ENCODE data around the gene ADIPOR2. TPM values are rescaled to one million over a fixed set of nuclear protein-coding genes. Genes with fewer than 3 reads are reported as not detected.

ADIPOR2 gene
- polyA plus RNA-seq, 3 donors = 3.9 to 14.6 (median 6.2) TPM

DNA sequence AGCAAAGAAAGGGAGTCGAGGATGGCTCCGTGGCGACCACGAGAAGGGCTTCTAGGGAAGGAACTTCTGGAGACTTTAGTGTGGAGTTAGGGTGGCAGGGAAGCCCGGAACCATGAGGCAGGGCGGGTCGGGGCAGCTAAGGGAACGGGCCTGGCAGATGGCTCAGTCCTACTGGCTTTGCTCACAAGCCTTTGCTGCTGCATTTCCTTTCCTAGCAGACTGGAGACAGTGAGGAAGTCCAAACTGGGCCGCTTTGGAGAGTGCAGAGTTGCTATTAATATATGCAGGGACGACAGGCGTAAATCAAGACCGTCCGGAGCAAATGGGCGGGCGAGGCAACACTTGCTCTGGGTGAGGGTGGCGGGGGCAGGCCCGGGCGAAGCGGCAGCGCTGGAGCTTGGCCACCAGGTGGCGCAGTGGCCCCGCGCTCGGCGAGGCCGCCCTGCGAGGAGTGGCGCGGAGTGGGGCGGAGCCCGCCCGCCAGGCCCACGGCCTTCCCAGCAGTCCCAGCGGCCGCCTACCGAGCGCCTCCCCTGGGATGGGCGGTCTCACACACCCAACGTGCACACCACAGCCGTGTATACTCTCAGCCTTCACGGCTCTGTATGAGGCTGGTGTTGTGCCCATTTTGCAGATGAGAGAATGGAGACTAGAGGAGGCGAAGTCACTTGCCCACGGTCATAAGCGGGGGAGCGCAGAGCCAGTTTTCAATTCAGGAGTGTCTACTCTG is 105.1 kb downstream of the ADIPOR2 start:
- H3K27me3 ChIP-seq (ENCODE audit: control insufficient read depth in 2 of 2, insufficient read depth in 2 of 2, low read length in 2 of 2) = no peaks in the 10 kb centered on the region
- H2AFZ ChIP-seq (ENCODE audit: insufficient read depth, low read depth, low read length, poor library complexity, severe bottlenecking) = peak overlapping the region; percentile 90
- no peaks in the 10 kb centered on the region for H4K20me1 ChIP-seq (ENCODE audit: insufficient read depth, low read length)
- intact Hi-C loops (cut with micrococcal nuclease) = loop anchor here (1.0 to 2.0 kb wide), 3 partner anchors 15 to 145 kb away; no protein-coding TSS in a partner anchor
- H3K4me2 ChIP-seq (replicated peaks; ENCODE audit: extremely low read depth, low read length, poor library complexity, severe bottlenecking) = peak overlapping the region; percentile 83
- peak; percentile 88 to 90 (median 89) for DNase-seq
- H3K79me2 ChIP-seq (ENCODE audit: insufficient read depth, low read length) = peaks cover 9% of the 10 kb centered on the region
- peak overlapping the region; percentile 81 to 94 (median 90) for H3K27ac Mint-ChIP-seq
- H3K27me3 Mint-ChIP-seq (ENCODE audit: low read depth in 3 of 3) = no peaks in the 10 kb centered on the region
- peak overlapping the region; percentile 77 to 84 (median 79) for H3K4me3 ChIP-seq (replicated peaks in 1 of 3; ENCODE audit: low read depth in 2 of 3, low read length in 3 of 3)
- TF ChIP-seq, protein P1, sequence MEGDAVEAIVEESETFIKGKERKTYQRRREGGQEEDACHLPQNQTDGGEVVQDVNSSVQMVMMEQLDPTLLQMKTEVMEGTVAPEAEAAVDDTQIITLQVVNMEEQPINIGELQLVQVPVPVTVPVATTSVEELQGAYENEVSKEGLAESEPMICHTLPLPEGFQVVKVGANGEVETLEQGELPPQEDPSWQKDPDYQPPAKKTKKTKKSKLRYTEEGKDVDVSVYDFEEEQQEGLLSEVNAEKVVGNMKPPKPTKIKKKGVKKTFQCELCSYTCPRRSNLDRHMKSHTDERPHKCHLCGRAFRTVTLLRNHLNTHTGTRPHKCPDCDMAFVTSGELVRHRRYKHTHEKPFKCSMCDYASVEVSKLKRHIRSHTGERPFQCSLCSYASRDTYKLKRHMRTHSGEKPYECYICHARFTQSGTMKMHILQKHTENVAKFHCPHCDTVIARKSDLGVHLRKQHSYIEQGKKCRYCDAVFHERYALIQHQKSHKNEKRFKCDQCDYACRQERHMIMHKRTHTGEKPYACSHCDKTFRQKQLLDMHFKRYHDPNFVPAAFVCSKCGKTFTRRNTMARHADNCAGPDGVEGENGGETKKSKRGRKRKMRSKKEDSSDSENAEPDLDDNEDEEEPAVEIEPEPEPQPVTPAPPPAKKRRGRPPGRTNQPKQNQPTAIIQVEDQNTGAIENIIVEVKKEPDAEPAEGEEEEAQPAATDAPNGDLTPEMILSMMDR (IDR thresholded peaks at IDR 0.05) = peak; percentile 93
- H3K4me1 ChIP-seq (ENCODE audit: control insufficient read depth in 1 of 2, insufficient read depth in 2 of 2, low read length in 2 of 2) = peaks cover 20 to 33% of the 10 kb centered on the region in 2 donors
- no peaks in the 10 kb centered on the region for H3K9me3 ChIP-seq (replicated peaks in 1 of 2; ENCODE audit: control insufficient read depth in 1 of 2, insufficient read depth in 1 of 2, low read length in 2 of 2)
- peak overlapping the region; percentile 94 for H3K9ac ChIP-seq (ENCODE audit: insufficient read depth, low read length, poor library complexity, severe bottlenecking)
- H3K27ac ChIP-seq (ENCODE audit: low read depth in 1 of 2, low read length in 2 of 2) = peak overlapping the region; percentile 79 to 95
- H3K9me3 Mint-ChIP-seq = no peaks in the 10 kb centered on the region
- H3K4me1 Mint-ChIP-seq = peaks cover 22% of the 10 kb centered on the region
- peak overlapping the region; percentile 81 to 90 for H3K4me3 Mint-ChIP-seq
- peaks cover 7 to 15% of the 10 kb centered on the region in 2 donors for H3K36me3 Mint-ChIP-seq
- WGBS (ENCODE audit: insufficient coverage) = 3% methylated on average over 37 of the region's 45 CpGs
- H3K36me3 ChIP-seq (replicated peaks in 1 of 2; ENCODE audit: control insufficient read depth in 1 of 2, insufficient read depth in 2 of 2, low read length in 2 of 2) = no peaks in the 10 kb centered on the region

GRCh38 chr12:1796515-1797010 is 105.7 kb downstream of the ADIPOR2 start:
- Histone ChIP-seq H3K9me3 (replicated peaks in 1 of 2; ENCODE audit: control insufficient read depth in 1 of 2, insufficient read depth in 1 of 2, low read length in 2 of 2) (no peaks in the 10 kb centered on the region), H3K36me3 (replicated peaks in 1 of 2; ENCODE audit: control insufficient read depth in 1 of 2, insufficient read depth in 2 of 2, low read length in 2 of 2) (no peaks in the 10 kb centered on the region), H3K4me2 (replicated peaks; ENCODE audit: extremely low read depth, low read length, poor library complexity, severe bottlenecking) (peak overlapping the region; percentile 83), H3K79me2 (ENCODE audit: insufficient read depth, low read length) (peaks cover 9% of the 10 kb centered on the region), H3K4me3 (replicated peaks in 1 of 3; ENCODE audit: low read depth in 2 of 3, low read length in 3 of 3) (peak overlapping the region; percentile 77 to 84 (median 79)), H3K9ac (ENCODE audit: insufficient read depth, low read length, poor library complexity, severe bottlenecking) (peak overlapping the region; percentile 94), H3K4me1 (ENCODE audit: control insufficient read depth in 1 of 2, insufficient read depth in 2 of 2, low read length in 2 of 2) (peaks cover 20 to 33% of the 10 kb centered on the region in 2 donors), H3K27ac (ENCODE audit: low read depth in 1 of 2, low read length in 2 of 2) (peak overlapping the region; percentile 79 to 95), H4K20me1 (ENCODE audit: insufficient read depth, low read length) (no peaks in the 10 kb centered on the region), H3K27me3 (ENCODE audit: control insufficient read depth in 2 of 2, insufficient read depth in 2 of 2, low read length in 2 of 2) (no peaks in the 10 kb centered on the region), H2AFZ (ENCODE audit: insufficient read depth, low read depth, low read length, poor library complexity, severe bottlenecking) (peak overlapping the region; percentile 90)
- H3K36me3 Mint-ChIP-seq = peaks cover 7 to 15% of the 10 kb centered on the region in 2 donors
- H3K9me3 Mint-ChIP-seq = no peaks in the 10 kb centered on the region
- H3K27ac Mint-ChIP-seq = peak overlapping the region; percentile 85 to 94 (median 91)
- intact Hi-C loops (cut with micrococcal nuclease) = loop anchor here (1.0 to 2.0 kb wide), 3 partner anchors 14 to 144 kb away; no protein-coding TSS in a partner anchor
- under 1% methylated on average over 43 of the region's 43 CpGs for WGBS (ENCODE audit: insufficient coverage)
- peaks cover 0 to 1% (median 0%) of the 10 kb centered on the region in 3 donors for H3K27me3 Mint-ChIP-seq (ENCODE audit: low read depth in 3 of 3)
- DNase-seq = peak; percentile 43 to 53 (median 50)
- peak overlapping the region; percentile 81 to 90 for H3K4me3 Mint-ChIP-seq
- TF ChIP-seq, protein P1 (IDR thresholded peaks at IDR 0.05) = no peak
- H3K4me1 Mint-ChIP-seq = peaks cover 17% of the 10 kb centered on the region
